T-helper 17 cell (primary cell): Measurements from ENCODE around the gene BANP. TPM values are rescaled to one million over a fixed set of nuclear protein-coding genes. Genes with fewer than 3 reads are reported as not detected.
A peak's percentile ranks its signal among the peaks of the same experiment; 100 is the strongest.

Source experiments
- ATAC-seq: fragments of 150-1000 bp; cut with Tn5 transposase; 2 replicates; pipeline ENCODE4 v1.10.0; 2021; ENCODE audit warnings: mild to moderate bottlenecking, moderate library complexity
- DNase-seq, 3 donors: peaks; one replicate each; pipeline versions ENCODE4 v3.0.0 to v3.0.0-alpha.2; 2020 to 2021
- H3K9me3 ChIP-seq: one replicate; pipeline ENCODE4 v1.7.0; 2013; ENCODE audit warnings: low read length, mild to moderate bottlenecking; ENCODE audit not compliant: control insufficient read depth, poor library complexity, severe bottlenecking
- H3K27ac Mint-ChIP-seq: one replicate; pipeline ENCODE4 v1.8.0; 2022; ENCODE audit warnings: mild to moderate bottlenecking, moderate library complexity, mixed read lengths
- H3K27me3 Mint-ChIP-seq: one replicate; pipeline ENCODE4 v1.8.0; 2022; ENCODE audit warnings: mixed read lengths
- H3K36me3 Mint-ChIP-seq: one replicate; pipeline ENCODE4 v1.8.0; 2022; ENCODE audit warnings: low read depth, mixed read lengths
- H3K4me1 Mint-ChIP-seq: one replicate; pipeline ENCODE4 v1.8.0; 2022; ENCODE audit warnings: mild to moderate bottlenecking, mixed read lengths
- H3K4me3 Mint-ChIP-seq: one replicate; pipeline ENCODE4 v1.8.0; 2022; ENCODE audit warnings: mild to moderate bottlenecking, moderate library complexity, mixed read lengths
- total RNA-seq, 4 donors: library from RNA in 2 of 4; stranded (reverse) in 2 of 4; gene quantifications; one replicate each; pipeline ENCODE4 v1.2.3 and lab custom pipeline; 2022 to 2026

Gene BANP
- total RNA-seq, 2 donors from 2014 or later = 46.9 to 47.9 TPM

DNA sequence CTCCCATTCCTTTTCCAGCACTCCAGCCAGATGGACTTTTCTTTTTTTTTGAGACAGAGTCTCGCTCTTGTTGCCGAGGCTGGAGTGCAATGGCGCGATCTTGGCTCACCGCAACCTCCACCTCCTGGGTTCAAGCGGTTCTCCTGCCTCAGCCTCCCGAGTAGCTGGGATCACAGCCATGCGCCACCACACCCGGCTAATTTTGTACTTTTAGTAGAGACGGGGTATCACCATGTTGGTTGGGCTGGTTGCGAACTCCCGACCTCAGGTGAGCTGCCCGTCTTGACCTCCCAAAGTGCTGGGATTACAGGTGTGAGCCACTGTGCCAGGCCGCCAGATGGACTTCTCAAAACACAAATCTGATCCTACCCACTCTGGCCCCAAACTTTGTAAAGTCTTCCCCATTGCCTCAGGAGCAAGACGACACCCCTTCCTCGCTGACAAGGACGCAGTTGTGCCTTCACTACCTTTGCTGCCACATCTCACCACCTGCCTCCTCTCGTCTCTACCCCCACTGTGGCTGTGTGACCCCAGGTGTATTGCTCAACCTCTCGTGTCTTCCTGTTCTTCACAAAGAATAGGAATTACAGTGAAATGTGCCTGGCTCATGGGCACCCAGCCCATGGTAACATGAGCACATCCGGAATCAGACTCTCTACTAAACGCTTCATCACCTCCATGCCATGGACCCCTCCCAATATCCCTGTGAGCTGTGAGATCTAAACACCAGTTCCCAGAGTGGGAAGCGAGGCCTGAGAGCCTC is 3.7 kb upstream of the BANP start:
- no peaks in the 10 kb centered on the region for H3K9me3 ChIP-seq
- Mint-ChIP-seq H3K27me3 (peaks cover 13% of the 10 kb centered on the region), H3K36me3 (peaks cover 6% of the 10 kb centered on the region), H3K4me1 (peaks cover 13% of the 10 kb centered on the region), H3K27ac (no peak overlapping the region), H3K4me3 (peak overlapping the region; percentile 74)
- ATAC-seq (no peak), DNase-seq (no peak)

GRCh38 chr16:87948119-87948545 is 3.1 kb upstream of the BANP start:
- Mint-ChIP-seq H3K36me3 (peaks cover 6% of the 10 kb centered on the region), H3K4me3 (peak overlapping the region; percentile 25), H3K27ac (no peak overlapping the region), H3K27me3 (peaks cover 13% of the 10 kb centered on the region), H3K4me1 (peaks cover 13% of the 10 kb centered on the region)
- ATAC-seq = no peak
- DNase-seq = no peak
- H3K9me3 ChIP-seq = no peaks in the 10 kb centered on the region

- ATAC-seq (no peak), DNase-seq (no peak)
- H3K4me3 Mint-ChIP-seq = no peak overlapping the region
- H3K27ac Mint-ChIP-seq = no peak overlapping the region
- H3K36me3 Mint-ChIP-seq = peaks cover 7% of the 10 kb centered on the region
- peaks cover 13% of the 10 kb centered on the region for H3K27me3 Mint-ChIP-seq
- H3K4me1 Mint-ChIP-seq = peaks cover 18% of the 10 kb centered on the region
- H3K9me3 ChIP-seq = no peaks in the 10 kb centered on the region
Observed at GRCh38 chr16:87948735-87949070, 2.5 kb upstream of the BANP start.

GRCh38 chr16:87949071-87949744 is 2.0 kb upstream of the BANP start:
- Mint-ChIP-seq H3K27me3 (peaks cover 13% of the 10 kb centered on the region), H3K4me1 (peaks cover 23% of the 10 kb centered on the region), H3K27ac (no peak overlapping the region), H3K36me3 (peaks cover 10% of the 10 kb centered on the region), H3K4me3 (peak overlapping the region; percentile 19)
- no peak for ATAC-seq
- no peak for DNase-seq
- H3K9me3 ChIP-seq = no peaks in the 10 kb centered on the region

DNA sequence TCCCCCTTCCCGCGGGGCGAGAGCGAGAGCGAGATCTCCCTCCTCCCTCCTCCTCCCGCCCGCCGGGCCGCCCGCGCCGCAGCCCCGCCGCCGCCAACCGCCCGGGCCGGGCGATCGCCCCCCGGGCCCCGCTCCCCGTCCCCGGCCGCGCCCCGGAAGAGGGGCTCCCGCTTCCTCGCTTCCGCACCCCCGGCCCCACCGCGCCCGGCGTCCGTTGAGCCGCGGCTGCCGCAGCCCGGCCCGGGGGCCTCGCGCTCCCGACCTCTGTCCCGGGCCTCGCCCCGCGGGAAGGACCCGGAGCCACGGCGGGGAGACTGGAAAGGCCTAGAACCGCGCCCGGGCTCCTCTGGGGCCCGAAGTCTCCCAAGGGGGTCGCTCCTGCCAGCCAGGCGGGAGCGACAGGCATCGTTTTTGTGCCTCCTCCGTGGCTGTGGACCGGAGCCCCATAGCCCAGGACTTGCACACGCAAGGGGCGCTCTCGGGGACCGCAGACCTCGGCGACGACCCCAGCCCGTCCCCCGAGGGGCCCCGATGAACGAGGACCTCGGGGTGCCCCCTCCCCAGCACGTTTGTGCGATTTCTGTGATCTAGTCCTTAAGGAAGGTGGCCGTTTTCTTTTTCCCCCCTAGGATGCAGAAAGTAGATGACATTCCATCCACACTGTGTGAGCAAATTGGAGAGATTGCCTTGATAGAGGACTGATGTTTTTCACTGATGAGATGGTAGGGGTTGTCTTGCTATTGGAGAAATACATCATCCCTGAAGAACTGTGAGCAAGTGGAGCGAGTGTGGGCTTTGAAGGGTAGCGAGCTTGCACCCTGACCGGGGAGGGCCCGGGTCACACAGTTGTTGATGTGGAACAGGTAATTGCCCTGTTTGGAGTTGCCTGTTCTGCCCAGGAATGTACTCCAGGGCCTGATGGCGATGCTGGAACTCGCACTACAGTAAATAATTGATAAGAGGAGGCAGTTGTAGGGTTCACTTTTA is 611 bp downstream of the BANP start:
- Mint-ChIP-seq H3K27me3 (peaks cover 13% of the 10 kb centered on the region), H3K36me3 (peaks cover 12% of the 10 kb centered on the region), H3K27ac (peak overlapping the region; percentile 97), H3K4me1 (peaks cover 41% of the 10 kb centered on the region), H3K4me3 (peak overlapping the region; percentile 95)
- no peak for ATAC-seq
- no peak for DNase-seq
- no peaks in the 10 kb centered on the region for H3K9me3 ChIP-seq

- DNase-seq = no peak
- Mint-ChIP-seq H3K27ac (peak overlapping the region; percentile 97), H3K4me1 (peaks cover 42% of the 10 kb centered on the region), H3K4me3 (peak overlapping the region; percentile 60), H3K27me3 (peaks cover 5% of the 10 kb centered on the region), H3K36me3 (peaks cover 11% of the 10 kb centered on the region)
- ATAC-seq = no peak
- no peaks in the 10 kb centered on the region for H3K9me3 ChIP-seq
Observed at GRCh38 chr16:87952751-87953150, 1.5 kb downstream of the BANP start.

GRCh38 chr16:87953308-87954215 is 2.3 kb downstream of the BANP start:
- Mint-ChIP-seq H3K36me3 (peaks cover 9% of the 10 kb centered on the region), H3K4me3 (peak overlapping the region; percentile 60), H3K4me1 (peaks cover 42% of the 10 kb centered on the region), H3K27ac (peak overlapping the region; percentile 97), H3K27me3 (no peaks in the 10 kb centered on the region)
- H3K9me3 ChIP-seq = no peaks in the 10 kb centered on the region
- DNase-seq = no peak
- no peak for ATAC-seq

DNA sequence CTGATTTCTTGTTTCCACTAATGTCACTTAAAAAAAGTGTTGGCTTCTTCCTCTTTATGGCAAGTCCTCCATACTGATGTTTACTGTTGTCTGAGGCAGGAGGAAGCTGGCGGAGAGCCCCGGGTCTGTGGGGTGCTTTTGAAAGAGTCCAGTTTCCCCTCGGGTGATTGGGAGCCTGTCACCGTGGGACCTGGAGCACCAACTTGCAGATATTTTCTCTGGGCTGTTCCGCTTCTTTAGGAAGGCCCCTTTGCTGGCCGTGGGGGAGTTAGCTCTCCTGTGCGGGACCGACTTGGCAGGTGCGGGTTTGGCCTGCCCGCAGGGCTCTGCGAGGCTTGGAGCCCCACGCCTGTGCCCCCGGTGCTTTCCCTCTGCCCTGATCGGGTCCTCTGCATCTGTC is 3.1 kb downstream of the BANP start:
- H3K27ac Mint-ChIP-seq = peak overlapping the region; percentile 97
- H3K27me3 Mint-ChIP-seq = no peaks in the 10 kb centered on the region
- peak overlapping the region; percentile 60 for H3K4me3 Mint-ChIP-seq
- peaks cover 45% of the 10 kb centered on the region for H3K4me1 Mint-ChIP-seq
- peaks cover 9% of the 10 kb centered on the region for H3K36me3 Mint-ChIP-seq
- no peaks in the 10 kb centered on the region for H3K9me3 ChIP-seq
- DNase-seq (no peak), ATAC-seq (no peak)

DNA sequence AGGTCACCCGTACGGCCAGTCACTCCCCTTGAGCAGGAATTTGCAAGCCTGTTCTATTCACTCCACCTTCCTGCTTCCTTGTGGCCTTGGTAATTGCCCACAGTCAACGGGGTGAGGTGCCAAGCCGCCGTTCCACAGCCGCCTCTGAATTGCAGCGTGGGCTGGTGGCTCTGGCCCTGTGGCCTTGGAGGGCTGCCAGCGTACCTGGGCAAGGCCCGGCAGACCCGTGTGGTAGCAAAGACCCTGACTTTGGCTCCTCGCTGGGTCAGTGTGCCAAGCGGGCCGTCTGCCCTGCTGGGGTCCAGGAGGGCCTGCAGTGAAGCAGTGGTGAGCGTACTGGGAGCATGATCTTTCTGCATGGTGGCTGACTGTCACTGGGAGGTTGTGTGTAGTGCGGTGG is 3.6 kb downstream of the BANP start:
- Mint-ChIP-seq H3K27ac (peak overlapping the region; percentile 97), H3K36me3 (peaks cover 9% of the 10 kb centered on the region), H3K4me1 (peaks cover 48% of the 10 kb centered on the region), H3K27me3 (no peaks in the 10 kb centered on the region), H3K4me3 (no peak overlapping the region)
- H3K9me3 ChIP-seq = no peaks in the 10 kb centered on the region
- no peak for ATAC-seq
- DNase-seq = no peak

GRCh38 chr16:87955302-87956097 is 4.3 kb downstream of the BANP start:
- no peak for ATAC-seq
- peak overlapping the region; percentile 71 for H3K4me3 Mint-ChIP-seq
- peak overlapping the region; percentile 97 for H3K27ac Mint-ChIP-seq
- DNase-seq = no peak
- peaks cover 50% of the 10 kb centered on the region for H3K4me1 Mint-ChIP-seq
- H3K9me3 ChIP-seq = no peaks in the 10 kb centered on the region
- H3K36me3 Mint-ChIP-seq = peaks cover 9% of the 10 kb centered on the region
- no peaks in the 10 kb centered on the region for H3K27me3 Mint-ChIP-seq

DNA sequence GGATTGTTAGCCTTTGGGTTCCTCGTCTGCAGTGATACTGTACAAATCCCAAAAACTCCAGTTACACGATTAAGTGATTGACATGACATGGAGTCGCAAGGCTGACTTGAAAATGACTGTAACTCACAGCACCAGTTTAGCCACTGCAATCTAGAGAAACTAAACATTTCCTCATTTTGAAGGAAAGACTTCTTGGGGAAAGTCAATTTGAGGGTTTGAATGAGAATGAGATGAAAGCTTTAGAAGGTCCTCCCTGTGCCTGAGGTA is 4.8 kb downstream of the BANP start:
- H3K27ac Mint-ChIP-seq = peak overlapping the region; percentile 97
- H3K27me3 Mint-ChIP-seq = no peaks in the 10 kb centered on the region
- H3K4me1 Mint-ChIP-seq = peaks cover 47% of the 10 kb centered on the region
- DNase-seq = no peak
- peak overlapping the region; percentile 71 for H3K4me3 Mint-ChIP-seq
- ATAC-seq = no peak
- no peaks in the 10 kb centered on the region for H3K9me3 ChIP-seq
- peaks cover 9% of the 10 kb centered on the region for H3K36me3 Mint-ChIP-seq
